ENCODE measurements around the gene RD3L. TPM values are rescaled to one million over a fixed set of nuclear protein-coding genes. Genes with fewer than 3 reads are reported as not detected.

The RD3L gene
- total RNA-seq, 1 experiment from 2014 or later: not detected

- RAD21 ChIA-PET (ENCODE audit: low non-redundant PET in 1 of 2, low total read pairs in 2 of 2, uncharacterized antibody in 2 of 2, unreplicated experiment in 2 of 2): no interaction called here
Observed at GRCh38 chr14:103989964-103990363, 47.6 kb upstream of the RD3L start.

More at GRCh38 chr14:103989964-103990363, 47.6 kb upstream of the RD3L start:
- H2AFZ ChIP-seq (ENCODE audit: low read depth, low read length, poor library complexity, severe bottlenecking): no peak overlapping the region
- CTCF ChIA-PET: no interaction called here
- H4K20me1 ChIP-seq (ENCODE audit: insufficient read depth): no peaks in the 10 kb centered on the region
- POLR2A ChIA-PET: no interaction called here
- no peaks in the 10 kb centered on the region for H3K4me1 ChIP-seq (ENCODE audit: control insufficient read depth in 1 of 2, insufficient read depth in 2 of 2, low read length in 2 of 2)
- no peak overlapping the region for H3K4me2 ChIP-seq (ENCODE audit: low read length)
- no peaks in the 10 kb centered on the region for H3K9me2 ChIP-seq (ENCODE audit: insufficient read depth)
- no peak overlapping the region for H3K9ac ChIP-seq (ENCODE audit: low read length)
- H3K36me3 ChIP-seq (ENCODE audit: control insufficient read depth in 1 of 2, insufficient read depth in 2 of 2, low read length in 2 of 2): no peaks in the 10 kb centered on the region
- no TSS peak for BruUV-seq (replicated peaks)
- H3K4me3 ChIP-seq (replicated peaks in 1 of 2; ENCODE audit: low read depth in 1 of 2, low read length in 2 of 2): no peak overlapping the region
- ATAC-seq (no peak), DNase-seq (ENCODE audit: low read depth, low spot score) (no peak)
- no peak overlapping the region for H3K27ac ChIP-seq (ENCODE audit: low read depth, low read length)
- H3K27me3 ChIP-seq (ENCODE audit: insufficient read depth, low read length): no peaks in the 10 kb centered on the region
- intact Hi-C loops (cut with micrococcal nuclease): no loop called here
- H3K79me2 ChIP-seq (ENCODE audit: insufficient read depth, low read length): no peaks in the 10 kb centered on the region
- peaks cover 6 to 9% of the 10 kb centered on the region in 2 experiments; a peak in 2 of 4 replicates for H3K9me3 ChIP-seq (ENCODE audit: control insufficient read depth in 1 of 2, insufficient read depth in 1 of 2, low read depth in 1 of 2, low read length in 2 of 2)
- TF ChIP-seq EZH2phosphoT487 (IDR thresholded peaks at IDR 0.05; ENCODE audit: borderline replicate concordance) (no peak), ZBTB33 (IDR thresholded peaks at IDR 0.05; ENCODE audit: extremely low read depth, insufficient replicate concordance, low read length) (no peak), CTCF (IDR thresholded peaks at IDR 0.05 in 2 of 3, conservative IDR thresholded peaks at IDR 0.05 in 1 of 3; ENCODE audit: borderline replicate concordance in 1 of 3, insufficient read depth in 1 of 3, low read depth in 2 of 3, low read length in 2 of 3) (no peak), ZNF274 (IDR thresholded peaks at IDR 0.05; ENCODE audit: low read depth, low read length) (no peak), CBX3 (IDR thresholded peaks at IDR 0.05; ENCODE audit: low read depth) (no peak), JUND (IDR thresholded peaks at IDR 0.05) (no peak), SIN3A (IDR thresholded peaks at IDR 0.05; ENCODE audit: low read depth) (no peak), POLR2A (IDR thresholded peaks at IDR 0.05; ENCODE audit: borderline replicate concordance, extremely low read depth, insufficient read depth, insufficient read length) (no peak), EZH2 (IDR thresholded peaks at IDR 0.05) (no peak), CEBPB (IDR thresholded peaks at IDR 0.05; ENCODE audit: low read depth) (no peak), EGR1 (IDR thresholded peaks at IDR 0.05; ENCODE audit: low read depth) (no peak), YY1 (IDR thresholded peaks at IDR 0.05; ENCODE audit: extremely low read depth, insufficient replicate concordance, low read depth, low read length) (no peak)
